Prostate gland (tissue), 2 donors: ENCODE results near the gene VENTX. TPM values are rescaled to one million over a fixed set of nuclear protein-coding genes. Genes with fewer than 3 reads are reported as not detected.

Experiments
- DNase-seq: peaks from one replicate; pipeline ENCODE4 v3.0.0-alpha.2; 2019; ENCODE audit warnings: low spot score
- H3K27ac ChIP-seq, 2 donors: fragments of 200-600 bp; sonication (generic); 2 replicates each; pipeline ENCODE4 v1.5.1; 2017 to 2019
- H3K27me3 ChIP-seq: fragments of 200-600 bp; sonication (generic); replicated peaks from 2 replicates; pipeline ENCODE4 v1.5.1; 2019; ENCODE audit not compliant: insufficient read depth
- H3K36me3 ChIP-seq, 2 donors: fragments of 200-600 bp; sonication (generic); 1 replicate in 1 of 2; 2 replicates in 1 of 2; pipeline versions ENCODE4 v1.5.1 to v1.8.1; 2017 to 2019
- H3K4me1 ChIP-seq: fragments of 200-600 bp; sonication (generic); replicated peaks from 2 replicates; pipeline ENCODE4 v1.5.1; 2019
- H3K4me3 ChIP-seq, 2 donors: fragments of 200-600 bp; sonication (generic); 2 replicates each; pipeline ENCODE4 v1.5.1; 2017 to 2019
- H3K9me3 ChIP-seq: fragments of 200-600 bp; sonication (generic); 2 replicates; pipeline ENCODE4 v1.5.1; 2017
- CTCF ChIP-seq, 4 experiments: fragments of 200-600 bp in 2 of 4; fragments of 450-650 bp in 2 of 4; sonication (generic) in 2 of 4; IDR thresholded peaks; 1 replicate in 3 of 4; 2 replicates in 1 of 4; pipeline ENCODE4 v1.5.1; 2016 to 2019; ENCODE audit warnings: antibody characterized with exemption in 4 of 4, mild to moderate bottlenecking in 2 of 4, moderate library complexity in 2 of 4
- POLR2A ChIP-seq: fragments of 450-650 bp; IDR thresholded peaks from one replicate; pipeline ENCODE4 v1.6.1; 2016; ENCODE audit warnings: antibody characterized with exemption, mild to moderate bottlenecking
- POLR2AphosphoS5 ChIP-seq: sonication (generic); formaldehyde crosslinking; IDR thresholded peaks from one replicate; pipeline ENCODE4 v1.6.1; 2017; ENCODE audit warnings: antibody characterized with exemption
- WGBS: methylation state at CpG from one replicate; pipeline ENCODE4 v1.1.5; 2018; 5-methylcytosine and 5-hydroxymethylcytosine counted together
- intact Hi-C: fragments of 100-400 bp; cut with DNase I; formaldehyde crosslinking; loops from one replicate; pipeline ENCODE4 v1.14.2; 2022
- total RNA-seq, 2 donors: library from RNA; depleted of rRNA; stranded (reverse); fragments of >200 nt; gene quantifications; one replicate each; pipeline ENCODE4 v1.1.0, GENCODE V29; 2016

The VENTX gene
- total RNA-seq, 2 donors from 2014 or later = 0.18 to 1.8 TPM

GRCh38 chr10:133239990-133240389 lies 2.3 kb downstream of the VENTX start:
- Histone ChIP-seq H3K27ac (no peak overlapping the region), H3K36me3 (no peaks in the 10 kb centered on the region), H3K4me3 (no peak overlapping the region), H3K9me3 (no peaks in the 10 kb centered on the region), H3K27me3 (peaks cover 44% of the 10 kb centered on the region), H3K4me1 (peaks cover 10% of the 10 kb centered on the region)
- intact Hi-C loops = no loop called here
- 84% methylated on average over 15 of the region's 15 CpGs for WGBS
- TF ChIP-seq POLR2A = no peak
- TF ChIP-seq POLR2AphosphoS5 = no peak
- TF ChIP-seq CTCF (IDR thresholded peaks at IDR 0.05) = no peak
- no peak for DNase-seq

GRCh38 chr10:133241501-133242205 lies 4.0 kb downstream of the VENTX start:
- TF ChIP-seq POLR2AphosphoS5 = no peak
- no peak for TF ChIP-seq POLR2A
- no peak for TF ChIP-seq CTCF (IDR thresholded peaks at IDR 0.05)
- Histone ChIP-seq H3K27ac (no peak overlapping the region), H3K4me3 (no peak overlapping the region), H3K27me3 (peaks cover 31% of the 10 kb centered on the region), H3K9me3 (no peaks in the 10 kb centered on the region), H3K4me1 (peaks cover 6% of the 10 kb centered on the region), H3K36me3 (no peaks in the 10 kb centered on the region)
- WGBS = 47% methylated on average over 25 of the region's 25 CpGs
- intact Hi-C loops = no loop called here
- DNase-seq = no peak

- DNase-seq = no peak
- 86% methylated on average over 27 of the region's 27 CpGs for WGBS
- H3K9me3 ChIP-seq = no peaks in the 10 kb centered on the region
- no peaks in the 10 kb centered on the region for H3K4me1 ChIP-seq
- no peak overlapping the region for H3K4me3 ChIP-seq
- TF ChIP-seq POLR2AphosphoS5 (no peak), CTCF (IDR thresholded peaks at IDR 0.05) (no peak), POLR2A (no peak)
- H3K27me3 ChIP-seq = peaks cover 21% of the 10 kb centered on the region
- intact Hi-C loops = no loop called here
- no peak overlapping the region for H3K27ac ChIP-seq
- no peaks in the 10 kb centered on the region for H3K36me3 ChIP-seq
Measured at GRCh38 chr10:133242611-133243356, 5.1 kb downstream of the VENTX start.

- 74% methylated on average over 14 of the region's 14 CpGs for WGBS
- DNase-seq = no peak
- intact Hi-C loops = no loop called here
- TF ChIP-seq POLR2A = no peak
- no peak for TF ChIP-seq POLR2AphosphoS5
- no peak for TF ChIP-seq CTCF (IDR thresholded peaks at IDR 0.05)
- H3K4me3 ChIP-seq = no peak overlapping the region
- H3K27ac ChIP-seq = no peak overlapping the region
- H3K27me3 ChIP-seq = peaks cover 17% of the 10 kb centered on the region
- H3K9me3 ChIP-seq = no peaks in the 10 kb centered on the region
- H3K36me3 ChIP-seq = no peaks in the 10 kb centered on the region
- H3K4me1 ChIP-seq = no peaks in the 10 kb centered on the region
Measured at GRCh38 chr10:133243593-133243992, 5.9 kb downstream of the VENTX start.
